T-cell (primary cell): Measurements from ENCODE around the gene MKKS. TPM values are rescaled to one million over a fixed set of nuclear protein-coding genes. Genes with fewer than 3 reads are reported as not detected.

Experiments used
- ATAC-seq, 4 experiments: fragments of 200-7000 bp in 3 of 4; fragments of 150-1000 bp in 1 of 4; cut with Tn5 transposase; replicated peaks in 1 of 4; 1 replicate in 3 of 4; 2 replicates in 1 of 4; pipeline ENCODE4 v1.10.0; 2021; ENCODE audit warnings: moderate library complexity in 3 of 4, mild to moderate bottlenecking in 2 of 4, moderate number of reproducible peaks in 1 of 4
- CTCF ChIA-PET, 2 donors: fragments of 300-600 bp; sonication (Branson Sonifier 250); formaldehyde crosslinking; loops; one replicate each; lab custom pipeline; 2022; ENCODE audit warnings: antibody characterized with exemption in 2 of 2; lab: Charles Lee
- POLR2A ChIA-PET, 2 donors: fragments of 300-600 bp; sonication (Branson Sonifier 250); formaldehyde crosslinking; loops; one replicate each; lab custom pipeline; 2022; ENCODE audit warnings: antibody characterized with exemption in 2 of 2; lab: Charles Lee
- DNase-seq, 35 experiments: peaks; one replicate each; pipeline versions ENCODE4 v3.0.0 to v3.0.0-alpha.2; 2013 to 2023
- H3K27ac ChIP-seq: one replicate; pipeline ENCODE4 v1.5.1; 2013; ENCODE audit warnings: low read length
- H3K27me3 ChIP-seq, 2 experiments: replicated peaks in 1 of 2; 1 replicate in 1 of 2; 2 replicates in 1 of 2; pipeline versions ENCODE4 v1.6.1 to v1.7.0; 2013; ENCODE audit warnings: low read length in 1 of 2, mixed read lengths in 1 of 2; ENCODE audit not compliant: control insufficient read depth in 2 of 2, insufficient read depth in 2 of 2; ENCODE audit errors: extremely low read depth in 1 of 2
- H3K36me3 ChIP-seq, 2 donors: 1 replicate in 1 of 2; 2 replicates in 1 of 2; pipeline versions ENCODE4 v1.6.1 to v1.7.0; 2013; ENCODE audit warnings: low read length in 1 of 2; ENCODE audit not compliant: control insufficient read depth in 2 of 2, insufficient read depth in 1 of 2; ENCODE audit errors: extremely low read depth in 1 of 2
- H3K4me1 ChIP-seq, 2 experiments: 1 replicate in 1 of 2; 2 replicates in 1 of 2; pipeline versions ENCODE4 v1.6.1 to v1.7.0; 2013; ENCODE audit warnings: low read length in 2 of 2, mixed read lengths in 1 of 2; ENCODE audit not compliant: insufficient read depth in 2 of 2, control insufficient read depth in 1 of 2; ENCODE audit errors: extremely low read depth in 1 of 2
- H3K4me3 ChIP-seq, 2 donors: 1 replicate in 1 of 2; 2 replicates in 1 of 2; pipeline versions ENCODE4 v1.5.1 to v1.7.0; 2013; ENCODE audit warnings: mild to moderate bottlenecking in 2 of 2, low read length in 1 of 2, moderate library complexity in 1 of 2; ENCODE audit not compliant: control insufficient read depth in 1 of 2; ENCODE audit errors: extremely low read depth in 1 of 2
- H3K9me3 ChIP-seq: 2 replicates; pipeline ENCODE4 v1.7.0; 2013
- H3K27ac Mint-ChIP-seq, 2 donors: one replicate each; pipeline ENCODE4 v1.8.0; 2020 to 2021; ENCODE audit warnings: mild to moderate bottlenecking in 2 of 2, mixed read lengths in 2 of 2
- H3K27me3 Mint-ChIP-seq, 2 donors: one replicate each; pipeline ENCODE4 v1.8.0; 2021 to 2022; ENCODE audit warnings: mixed read lengths in 2 of 2
- H3K36me3 Mint-ChIP-seq: one replicate; pipeline ENCODE4 v1.8.0; 2021; ENCODE audit warnings: mixed read lengths
- H3K4me1 Mint-ChIP-seq, 3 donors: one replicate each; pipeline ENCODE4 v1.8.0; 2020 to 2022; ENCODE audit warnings: mixed read lengths in 3 of 3, mild to moderate bottlenecking in 1 of 3
- H3K4me3 Mint-ChIP-seq, 3 donors: one replicate each; pipeline ENCODE4 v1.8.0; 2020 to 2022; ENCODE audit warnings: mild to moderate bottlenecking in 3 of 3, mixed read lengths in 3 of 3, moderate library complexity in 3 of 3
- H3K9me3 Mint-ChIP-seq, 3 donors: one replicate each; pipeline ENCODE4 v1.8.0; 2020 to 2022; ENCODE audit warnings: mixed read lengths in 3 of 3
- WGBS: methylation state at CpG from one replicate; pipeline ENCODE4 v1.1.5; 2013; ENCODE audit warnings: missing lambda C conversion rate; ENCODE audit not compliant: insufficient coverage; 5-methylcytosine and 5-hydroxymethylcytosine counted together
- total RNA-seq, 35 experiments: library from RNA in 6 of 35; stranded (reverse) in 6 of 35; fragments of 120-200 nt in 1 of 35; gene quantifications; one replicate each; pipeline versions ENCODE4 v1.2.1 to v1.2.4 and lab custom pipeline; 2013 to 2026

Gene MKKS
- total RNA-seq, 5 donors from 2014 or later (not counting 1 experiment from before 2014, with no cell fraction given) = 5.1 to 13.5 (median 11.9) TPM

DNA sequence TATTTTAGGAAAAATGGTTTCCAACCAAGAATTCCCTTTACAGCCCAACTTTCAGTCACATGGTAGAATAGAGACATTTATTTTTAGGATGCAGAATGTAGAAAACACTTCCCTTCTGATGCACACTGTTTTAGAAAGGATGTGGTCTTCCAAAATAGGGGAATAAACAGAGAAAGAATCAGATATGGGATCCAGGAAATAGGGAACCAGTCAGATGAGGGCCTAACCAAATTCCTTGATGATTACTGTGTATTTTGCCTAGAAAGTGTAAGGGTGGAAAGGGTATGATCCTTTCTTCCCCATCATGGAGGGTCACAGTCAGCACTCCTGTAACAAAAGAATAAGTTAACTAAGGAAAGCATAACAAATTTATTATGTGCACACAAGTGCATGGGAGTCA is 28.5 kb upstream of the MKKS start:
- Histone ChIP-seq H3K27me3 (no peaks in the 10 kb centered on the region), H3K9me3 (no peaks in the 10 kb centered on the region), H3K4me3 (no peak overlapping the region), H3K27ac (no peak overlapping the region), H3K36me3 (no peaks in the 10 kb centered on the region), H3K4me1 (no peaks in the 10 kb centered on the region)
- ChIA-PET POLR2A (no interaction called here), CTCF (no interaction called here)
- H3K9me3 Mint-ChIP-seq = peaks cover 2 to 3% (median 2%) of the 10 kb centered on the region in 3 donors
- H3K27me3 Mint-ChIP-seq = no peaks in the 10 kb centered on the region
- DNase-seq (no peak), ATAC-seq (no peak)
- peaks cover 47% of the 10 kb centered on the region for H3K36me3 Mint-ChIP-seq
- peaks cover 3 to 23% (median 7%) of the 10 kb centered on the region in 3 donors for H3K4me1 Mint-ChIP-seq
- no peak overlapping the region for H3K4me3 Mint-ChIP-seq
- H3K27ac Mint-ChIP-seq = no peak overlapping the region

DNA sequence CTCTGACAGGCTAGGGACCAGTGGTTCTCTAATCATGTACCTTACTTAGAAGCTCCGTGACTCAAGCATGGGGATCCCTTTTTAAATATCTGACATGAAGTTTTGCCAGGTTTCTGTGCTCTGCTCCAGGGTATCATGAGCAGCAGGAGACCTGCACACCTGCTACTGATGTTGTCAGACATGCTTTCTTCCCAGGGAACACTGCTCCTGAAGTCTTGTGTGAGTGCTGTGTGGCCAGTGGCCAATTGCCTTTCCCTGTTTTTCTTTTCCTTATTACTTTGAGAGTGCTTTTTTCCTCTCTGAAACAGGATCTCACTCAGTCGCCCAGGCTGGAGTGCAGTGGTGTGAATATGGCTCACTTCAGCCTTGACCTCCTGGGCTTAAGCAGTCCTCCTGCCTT is 27.5 kb upstream of the MKKS start:
- 100% methylated on average over 1 of the region's 2 CpGs for WGBS
- H3K27me3 Mint-ChIP-seq = no peaks in the 10 kb centered on the region
- H3K4me3 ChIP-seq = no peak overlapping the region
- H3K36me3 ChIP-seq = no peaks in the 10 kb centered on the region
- ChIA-PET CTCF (no interaction called here), POLR2A (interaction anchor here in 1 of 2 donors (0.7 kb wide), 1 partner anchor 16 kb away, joined by 5 read pairs; no protein-coding TSS in a partner anchor)
- no peak for ATAC-seq
- no peaks in the 10 kb centered on the region for H3K4me1 ChIP-seq
- H3K27ac Mint-ChIP-seq = no peak overlapping the region
- H3K4me3 Mint-ChIP-seq = no peak overlapping the region
- DNase-seq = no peak
- peaks cover 3 to 23% (median 7%) of the 10 kb centered on the region in 3 donors for H3K4me1 Mint-ChIP-seq
- H3K9me3 Mint-ChIP-seq = peaks cover 3 to 9% (median 6%) of the 10 kb centered on the region in 3 donors
- no peaks in the 10 kb centered on the region for H3K27me3 ChIP-seq
- peaks cover 52% of the 10 kb centered on the region for H3K36me3 Mint-ChIP-seq
- H3K9me3 ChIP-seq = no peaks in the 10 kb centered on the region
- no peak overlapping the region for H3K27ac ChIP-seq

DNA sequence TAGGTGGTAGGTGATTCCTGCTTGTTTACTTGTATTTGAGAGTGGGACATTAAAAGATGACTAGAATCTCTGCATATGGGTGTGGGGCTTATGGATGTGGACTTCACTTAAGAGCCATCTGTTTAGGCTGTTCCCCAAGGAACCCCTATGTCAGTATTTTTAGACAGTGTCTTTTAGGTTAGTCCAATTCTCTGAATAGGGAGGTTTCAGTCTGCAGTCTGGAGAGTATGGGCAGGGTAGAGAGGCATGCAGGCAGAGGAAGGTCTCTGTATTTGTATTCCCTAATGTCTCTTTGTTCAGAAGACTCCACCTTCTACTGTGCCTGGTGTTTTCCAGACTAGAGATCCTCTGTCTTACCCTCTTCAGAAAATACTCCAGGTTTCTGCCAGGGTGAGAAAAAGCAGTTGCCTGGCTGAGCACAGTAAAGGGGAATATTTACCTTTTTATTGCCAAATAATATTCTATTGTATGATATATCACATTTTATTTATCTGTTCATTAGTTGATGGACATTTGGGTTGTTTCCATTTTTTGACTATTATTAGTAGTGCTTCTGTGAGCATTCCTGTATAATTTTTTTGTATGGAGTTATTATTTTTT is 20.2 kb upstream of the MKKS start:
- DNase-seq (no peak), ATAC-seq (no peak)
- Histone ChIP-seq H3K36me3 (no peaks in the 10 kb centered on the region), H3K27me3 (no peaks in the 10 kb centered on the region), H3K4me3 (no peak overlapping the region), H3K9me3 (no peaks in the 10 kb centered on the region), H3K4me1 (peaks cover 8 to 9% of the 10 kb centered on the region in 2 experiments), H3K27ac (no peak overlapping the region)
- ChIA-PET CTCF (no interaction called here), POLR2A (no interaction called here)
- Mint-ChIP-seq H3K36me3 (peaks cover 20% of the 10 kb centered on the region), H3K4me1 (peaks cover 17 to 20% (median 19%) of the 10 kb centered on the region in 3 donors), H3K27me3 (no peaks in the 10 kb centered on the region), H3K27ac (peak overlapping the region; percentile 27 to 93), H3K4me3 (peak overlapping the region in 1 of 3 donors; percentile 42), H3K9me3 (peaks cover 0 to 9% (median 4%) of the 10 kb centered on the region in 3 donors)

DNA sequence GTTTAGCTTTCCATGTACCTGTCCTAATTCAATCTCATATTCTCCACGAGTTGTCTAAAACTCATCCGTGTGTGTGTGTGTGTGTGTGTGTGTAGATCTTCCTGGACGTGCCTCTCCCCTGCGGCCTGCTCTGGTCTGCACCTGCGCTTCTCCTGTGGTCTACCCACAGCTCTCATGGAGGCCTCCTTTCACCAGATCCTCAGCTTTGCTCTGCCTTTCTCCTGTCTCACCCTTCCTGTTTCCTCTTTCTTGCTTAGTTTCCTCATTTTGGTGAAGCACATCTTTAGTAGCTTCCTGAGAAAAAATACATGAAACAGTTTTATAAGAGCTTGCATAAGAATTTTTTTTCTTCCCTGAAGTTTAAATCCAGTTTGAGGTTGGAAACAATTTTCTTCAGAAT is 19.2 kb upstream of the MKKS start:
- 0% methylated on average over 1 of the region's 5 CpGs for WGBS
- ChIA-PET POLR2A (interaction anchor here in 1 of 2 donors (1.0 kb wide), 1 partner anchor 19 kb away, joined by 4 read pairs; the partner anchor contains the start of gene SLX4IP), CTCF (interaction anchor here (0.6 kb wide), 3 partner anchors 87 to 185 kb away, joined by 3 read pairs; no protein-coding TSS in a partner anchor)
- DNase-seq = peak in 9 of 35 experiments; percentile 6 to 43 (median 16)
- Mint-ChIP-seq H3K4me3 (peak overlapping the region; percentile 10 to 42 (median 21)), H3K4me1 (peaks cover 17 to 20% (median 19%) of the 10 kb centered on the region in 3 donors), H3K27ac (peak overlapping the region; percentile 74 to 93), H3K36me3 (peaks cover 12% of the 10 kb centered on the region), H3K27me3 (no peaks in the 10 kb centered on the region), H3K9me3 (peaks cover 0 to 9% (median 4%) of the 10 kb centered on the region in 3 donors)
- Histone ChIP-seq H3K36me3 (no peaks in the 10 kb centered on the region), H3K9me3 (no peaks in the 10 kb centered on the region), H3K4me3 (no peak overlapping the region), H3K27ac (no peak overlapping the region), H3K27me3 (no peaks in the 10 kb centered on the region), H3K4me1 (peaks cover 8 to 9% of the 10 kb centered on the region in 2 experiments)
- ATAC-seq = peak; percentile 69 to 81 (median 80)

DNA sequence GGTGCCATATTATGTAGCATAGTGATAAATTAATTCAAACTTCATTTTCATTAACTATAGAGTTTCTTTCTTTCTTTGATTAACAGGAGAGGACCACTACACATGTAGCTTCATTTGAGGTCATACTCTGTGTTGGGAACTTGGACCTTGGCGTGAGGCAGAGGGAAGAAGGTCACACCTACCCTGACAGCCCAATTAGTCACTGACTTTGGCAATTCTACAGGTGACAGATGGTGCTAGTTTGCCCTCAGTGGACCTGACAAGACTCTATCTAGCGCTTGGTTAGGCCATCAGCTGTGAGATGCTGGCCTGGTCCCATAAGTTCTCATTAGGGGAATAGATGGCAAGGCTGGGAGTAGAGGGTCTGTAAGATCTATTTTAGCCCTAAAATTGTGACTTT is 15.2 kb upstream of the MKKS start:
- Mint-ChIP-seq H3K9me3 (no peaks in the 10 kb centered on the region), H3K4me3 (no peak overlapping the region), H3K36me3 (peaks cover 4% of the 10 kb centered on the region), H3K27me3 (no peaks in the 10 kb centered on the region), H3K27ac (no peak overlapping the region), H3K4me1 (peaks cover 32 to 37% (median 36%) of the 10 kb centered on the region in 3 donors)
- CTCF ChIA-PET = interaction anchor here in 1 of 2 donors (0.9 kb wide), 1 partner anchor 23 kb away, joined by 3 read pairs; no protein-coding TSS in a partner anchor
- no peak overlapping the region for H3K27ac ChIP-seq
- H3K9me3 ChIP-seq = no peaks in the 10 kb centered on the region
- no peak for DNase-seq
- no peaks in the 10 kb centered on the region for H3K27me3 ChIP-seq
- H3K4me3 ChIP-seq = no peak overlapping the region
- POLR2A ChIA-PET = no interaction called here
- no peak for ATAC-seq
- peaks cover 10 to 13% of the 10 kb centered on the region in 2 experiments for H3K4me1 ChIP-seq
- no CpG with 5 or more reads among the region's 2 CpGs for WGBS
- no peaks in the 10 kb centered on the region for H3K36me3 ChIP-seq

DNA sequence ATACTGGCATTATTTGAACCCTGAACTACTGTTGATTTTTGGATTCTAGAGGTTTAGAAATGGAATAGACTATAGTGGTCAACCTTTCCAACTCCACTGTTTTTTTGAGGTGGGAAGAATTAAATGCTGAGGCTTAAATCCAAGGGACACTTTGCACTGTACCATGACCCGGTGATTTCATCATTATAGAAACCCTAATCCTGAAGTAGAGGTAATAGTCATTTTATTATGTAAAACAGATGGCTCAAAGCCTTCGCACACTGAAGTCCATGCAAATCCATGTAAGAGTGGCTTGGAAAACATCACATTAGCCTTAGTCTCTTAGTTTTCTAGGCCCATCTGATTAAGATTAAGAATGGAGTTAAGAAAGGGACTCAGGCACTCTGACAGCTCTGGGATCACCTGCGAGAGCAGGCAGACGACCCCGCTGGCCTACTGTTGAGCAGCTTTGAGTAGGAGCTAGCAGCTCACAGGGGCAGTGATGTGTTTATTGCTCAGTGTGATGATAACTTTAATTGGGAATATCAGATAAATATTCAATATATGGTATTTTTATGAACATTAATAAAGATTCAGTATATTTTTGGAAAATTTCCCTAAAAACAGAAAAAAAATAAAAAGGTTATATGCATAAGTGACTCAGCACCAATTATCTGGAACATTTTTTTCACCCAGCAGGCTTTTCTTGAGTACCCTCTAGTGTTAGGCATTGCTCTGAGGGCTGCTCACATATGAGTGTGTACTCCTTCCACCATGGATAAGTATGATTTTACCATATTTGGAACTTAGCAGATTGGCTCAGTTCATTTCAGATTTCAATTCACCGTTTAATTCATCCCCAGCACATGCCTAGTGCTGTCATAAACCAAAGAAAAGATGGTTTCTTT is 14.5 kb upstream of the MKKS start:
- DNase-seq (no peak), ATAC-seq (no peak)
- ChIA-PET CTCF (interaction anchor here in 1 of 2 donors (0.9 kb wide), 1 partner anchor 22 kb away, joined by 3 read pairs; no protein-coding TSS in a partner anchor), POLR2A (no interaction called here)
- Histone ChIP-seq H3K4me3 (no peak overlapping the region), H3K9me3 (no peaks in the 10 kb centered on the region), H3K4me1 (peaks cover 6 to 7% of the 10 kb centered on the region in 2 experiments), H3K36me3 (no peaks in the 10 kb centered on the region), H3K27ac (no peak overlapping the region), H3K27me3 (no peaks in the 10 kb centered on the region)
- no peak overlapping the region for H3K4me3 Mint-ChIP-seq
- no peaks in the 10 kb centered on the region for H3K9me3 Mint-ChIP-seq
- H3K27ac Mint-ChIP-seq = no peak overlapping the region
- H3K36me3 Mint-ChIP-seq = peaks cover 8% of the 10 kb centered on the region
- peaks cover 25 to 34% (median 29%) of the 10 kb centered on the region in 3 donors for H3K4me1 Mint-ChIP-seq
- H3K27me3 Mint-ChIP-seq = no peaks in the 10 kb centered on the region
- WGBS = 100% methylated on average over 3 of the region's 6 CpGs
